Inflammatory macrophage treated with lipopolysaccharide for 4 hours (primary cell): Measurements from ENCODE around the gene CD69.
"Not testable (repeated sequence)": the region's sequence is repeated elsewhere in the genome, so short reads cannot be mapped to it uniquely, and the experiment has no call there.

ENCODE experiments used
- DNase-seq: peaks from one replicate; pipeline ENCODE4 v3.0.0-alpha.2; 2020

Gene CD69

DNA sequence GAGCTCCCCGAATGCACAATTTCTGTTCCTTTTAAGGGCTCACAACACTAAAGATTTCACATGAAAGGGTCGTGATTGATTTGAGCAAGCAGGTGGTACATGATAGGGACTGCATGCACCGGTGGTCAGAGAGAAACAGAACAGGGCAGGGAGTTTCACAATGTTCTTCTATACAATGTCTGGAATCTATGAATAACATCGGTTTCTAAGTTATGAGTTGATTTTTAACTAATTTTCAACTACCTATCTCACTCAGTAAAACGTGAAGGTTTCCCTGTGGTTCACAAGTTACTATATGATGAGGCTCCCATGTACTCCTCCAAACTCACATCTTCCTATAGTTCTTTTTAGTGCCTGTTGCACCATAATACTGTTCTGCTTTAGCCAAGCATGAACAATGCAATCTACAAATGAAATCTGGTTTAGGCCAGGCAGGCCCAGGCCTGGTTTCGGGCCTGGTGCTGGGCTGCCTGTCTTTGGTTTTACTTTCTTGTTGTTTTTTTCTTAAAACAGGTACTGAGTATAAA is 47.6 kb downstream of the CD69 start:
- DNase-seq = not testable (repeated sequence)

- no peak for DNase-seq
Observed at GRCh38 chr12:9711664-9712063, 49.0 kb downstream of the CD69 start.

DNA sequence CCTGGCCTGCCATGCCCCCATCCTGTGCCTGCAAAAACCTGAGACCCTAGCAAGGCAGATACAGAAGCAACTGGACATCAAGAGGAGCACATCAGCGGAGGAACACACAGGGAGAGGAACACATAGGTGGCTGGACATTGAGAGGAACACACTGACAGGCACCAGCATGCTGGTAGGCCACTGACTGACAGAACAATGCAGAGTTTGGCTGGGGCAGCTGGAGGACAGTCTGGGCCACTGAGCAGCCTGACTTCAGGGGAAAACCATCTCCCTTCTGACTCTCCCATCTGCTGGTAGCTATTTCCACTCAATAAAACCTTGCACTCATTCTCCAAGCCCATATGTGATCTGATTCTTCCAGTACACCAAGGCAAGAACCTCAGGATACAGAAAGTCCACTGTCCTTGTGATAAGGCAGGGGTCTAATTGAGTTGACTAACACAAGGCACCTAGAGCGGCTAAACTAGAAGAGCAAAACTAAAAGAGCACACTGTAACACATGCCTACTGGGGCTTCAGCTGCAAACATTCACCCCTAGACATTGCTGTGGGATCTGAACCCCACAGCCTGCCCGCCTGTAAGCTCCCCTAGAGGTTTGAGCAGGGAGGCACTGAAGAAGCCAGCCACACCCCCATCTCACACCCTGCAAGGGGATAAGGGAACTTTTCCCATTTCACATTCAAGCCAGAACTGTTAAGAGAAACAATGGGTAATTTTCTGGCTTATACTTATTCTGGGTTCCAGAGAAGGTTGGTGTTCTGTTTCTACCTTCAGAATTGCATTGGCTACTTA is 49.9 kb downstream of the CD69 start:
- no peak for DNase-seq

GRCh38 chr12:9708853-9709252 is 51.8 kb downstream of the CD69 start:
- no peak for DNase-seq

- peak; percentile 55 for DNase-seq
Observed at GRCh38 chr12:9707864-9708808, 52.6 kb downstream of the CD69 start.

DNA sequence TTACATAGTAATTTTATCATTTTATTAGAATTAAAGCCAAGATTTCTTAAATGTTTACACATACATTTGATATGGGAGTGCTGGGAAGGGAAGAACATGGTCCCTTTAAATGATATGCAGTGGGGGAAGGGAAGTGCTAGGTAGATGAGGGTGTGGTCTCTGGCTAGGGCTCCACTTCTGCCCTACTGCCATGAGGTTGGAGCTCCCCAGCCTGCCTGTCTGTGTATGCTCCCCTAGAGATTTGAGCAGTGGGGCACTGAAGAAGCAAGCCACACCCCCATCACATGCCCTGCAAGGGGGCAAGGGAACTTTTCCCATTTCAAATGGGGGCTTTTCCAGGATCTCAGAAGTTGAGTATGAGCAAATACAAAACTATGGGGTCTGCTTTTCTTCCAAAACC is 53.3 kb downstream of the CD69 start:
- DNase-seq = no peak

GRCh38 chr12:9706086-9706685 is 54.5 kb downstream of the CD69 start:
- DNase-seq = peak; percentile 60

DNA sequence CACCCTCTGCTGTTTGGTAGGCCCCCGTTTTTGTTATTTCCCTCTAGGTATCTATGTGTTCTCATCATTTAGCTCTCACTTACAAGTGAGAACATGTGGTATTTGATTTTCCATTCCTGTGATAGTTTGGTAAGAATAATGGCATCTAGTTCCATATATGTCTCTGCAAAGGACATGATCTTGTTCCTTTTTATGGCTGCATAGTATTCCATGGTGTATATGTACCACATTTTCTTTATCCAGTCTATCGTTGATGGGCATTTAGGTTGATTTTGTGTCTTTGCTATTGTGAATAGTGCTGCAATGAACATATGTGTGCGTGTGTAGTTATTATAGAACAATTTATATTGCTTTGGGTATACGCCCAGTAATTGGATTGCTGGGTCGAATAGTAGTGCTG is 56.1 kb downstream of the CD69 start:
- not testable (repeated sequence) for DNase-seq
